Lower leg skin (tissue), 4 donors: ENCODE results near the gene GPHB5. TPM values are rescaled to one million over a fixed set of nuclear protein-coding genes. Genes with fewer than 3 reads are reported as not detected.

Experiments
- DNase-seq, 2 donors: peaks; one replicate each; pipeline ENCODE4 v3.0.0-alpha.2; 2019; ENCODE audit warnings: low spot score in 2 of 2
- H3K4me3 ChIP-seq: fragments of 200-600 bp; sonication (generic); 2 replicates; pipeline ENCODE4 v1.5.1; 2017; ENCODE audit warnings: mild to moderate bottlenecking, low read depth; ENCODE audit not compliant: poor library complexity, severe bottlenecking
- POLR2A ChIP-seq, 2 donors: fragments of 450-650 bp; IDR thresholded peaks; one replicate each; pipeline ENCODE4 v1.6.1; 2016 to 2017; ENCODE audit warnings: antibody characterized with exemption in 2 of 2, mild to moderate bottlenecking in 1 of 2, moderate library complexity in 1 of 2
- WGBS, 2 donors: methylation state at CpG; one replicate each; pipeline ENCODE4 v1.1.5; 2018; 5-methylcytosine and 5-hydroxymethylcytosine counted together
- intact Hi-C: fragments of 100-400 bp; cut with DNase I; formaldehyde crosslinking; loops from one replicate; pipeline ENCODE4 v1.15.0; 2023; ENCODE audit warnings: low total_unique reads
- total RNA-seq, 4 donors: library from RNA; depleted of rRNA; stranded (reverse); fragments of >200 nt; gene quantifications; one replicate each; pipeline ENCODE4 v1.1.0, GENCODE V29; 2016
- TF ChIP-seq, protein P1 (sequence below), 3 donors: fragments of 450-650 bp; IDR thresholded peaks; one replicate each; pipeline ENCODE4 v1.5.1; 2016; ENCODE audit warnings: antibody characterized with exemption in 3 of 3, mild to moderate bottlenecking in 3 of 3, moderate library complexity in 2 of 3

The GPHB5 gene
- total RNA-seq, 4 donors from 2014 or later = not detected

DNA sequence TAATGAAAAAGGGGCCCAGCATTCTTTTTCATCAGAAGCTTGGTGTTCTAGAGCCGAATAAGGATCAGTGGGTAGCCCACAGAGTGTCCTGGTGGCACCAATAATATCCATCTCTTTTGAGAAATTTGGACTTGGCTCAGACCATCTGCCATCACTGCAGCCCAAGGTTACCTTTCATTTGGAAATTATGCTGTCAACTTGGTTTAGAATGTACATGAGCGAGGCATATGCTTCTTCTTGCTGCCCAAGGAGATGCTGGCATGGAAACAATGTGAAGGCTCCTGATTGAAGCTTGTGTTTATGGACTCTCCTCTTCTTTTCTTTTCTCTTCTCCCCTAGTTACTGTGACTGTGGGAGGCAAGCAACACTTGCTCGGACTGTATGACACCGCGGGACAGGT lies 50.0 kb downstream of the GPHB5 start:
- no peak overlapping the region for H3K4me3 ChIP-seq
- 91 to 96% methylated on average over 5 of the region's 5 CpGs for WGBS, 2 donors
- TF ChIP-seq, protein P1, sequence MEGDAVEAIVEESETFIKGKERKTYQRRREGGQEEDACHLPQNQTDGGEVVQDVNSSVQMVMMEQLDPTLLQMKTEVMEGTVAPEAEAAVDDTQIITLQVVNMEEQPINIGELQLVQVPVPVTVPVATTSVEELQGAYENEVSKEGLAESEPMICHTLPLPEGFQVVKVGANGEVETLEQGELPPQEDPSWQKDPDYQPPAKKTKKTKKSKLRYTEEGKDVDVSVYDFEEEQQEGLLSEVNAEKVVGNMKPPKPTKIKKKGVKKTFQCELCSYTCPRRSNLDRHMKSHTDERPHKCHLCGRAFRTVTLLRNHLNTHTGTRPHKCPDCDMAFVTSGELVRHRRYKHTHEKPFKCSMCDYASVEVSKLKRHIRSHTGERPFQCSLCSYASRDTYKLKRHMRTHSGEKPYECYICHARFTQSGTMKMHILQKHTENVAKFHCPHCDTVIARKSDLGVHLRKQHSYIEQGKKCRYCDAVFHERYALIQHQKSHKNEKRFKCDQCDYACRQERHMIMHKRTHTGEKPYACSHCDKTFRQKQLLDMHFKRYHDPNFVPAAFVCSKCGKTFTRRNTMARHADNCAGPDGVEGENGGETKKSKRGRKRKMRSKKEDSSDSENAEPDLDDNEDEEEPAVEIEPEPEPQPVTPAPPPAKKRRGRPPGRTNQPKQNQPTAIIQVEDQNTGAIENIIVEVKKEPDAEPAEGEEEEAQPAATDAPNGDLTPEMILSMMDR (IDR thresholded peaks at IDR 0.05) = no peak
- no peak for TF ChIP-seq POLR2A (IDR thresholded peaks at IDR 0.05)
- no peak for DNase-seq
- intact Hi-C loops = loop anchor here (10.0 kb wide), 1 partner anchor 94 kb away; no protein-coding TSS in a partner anchor

DNA sequence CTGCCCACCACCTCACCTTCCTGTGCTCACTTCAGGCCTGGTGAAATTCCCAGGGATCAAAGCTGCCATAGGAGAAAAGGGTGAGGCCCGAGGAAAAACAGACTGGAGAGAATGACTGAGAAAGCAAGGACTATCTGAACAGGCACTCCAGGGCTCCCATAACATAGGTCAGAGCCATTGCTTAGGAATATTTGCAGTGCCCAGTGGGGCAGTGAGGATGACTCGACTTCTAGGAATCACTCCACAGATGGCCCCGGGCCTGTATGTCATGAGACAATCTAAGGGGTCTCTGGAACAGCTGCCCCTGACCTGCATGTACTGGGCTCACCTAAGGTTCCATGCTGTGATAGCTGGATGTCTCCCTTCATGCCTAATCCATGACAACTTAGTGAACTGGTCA lies 51.6 kb downstream of the GPHB5 start:
- TF ChIP-seq POLR2A (IDR thresholded peaks at IDR 0.05) = no peak
- TF ChIP-seq, protein P1 (IDR thresholded peaks at IDR 0.05) = no peak
- no peak for DNase-seq
- WGBS, 2 donors = 80 to 91% methylated on average over 3 of the region's 3 CpGs
- no peak overlapping the region for H3K4me3 ChIP-seq
- intact Hi-C loops = loop anchor here (10.0 kb wide), 1 partner anchor 92 kb away; no protein-coding TSS in a partner anchor

DNA sequence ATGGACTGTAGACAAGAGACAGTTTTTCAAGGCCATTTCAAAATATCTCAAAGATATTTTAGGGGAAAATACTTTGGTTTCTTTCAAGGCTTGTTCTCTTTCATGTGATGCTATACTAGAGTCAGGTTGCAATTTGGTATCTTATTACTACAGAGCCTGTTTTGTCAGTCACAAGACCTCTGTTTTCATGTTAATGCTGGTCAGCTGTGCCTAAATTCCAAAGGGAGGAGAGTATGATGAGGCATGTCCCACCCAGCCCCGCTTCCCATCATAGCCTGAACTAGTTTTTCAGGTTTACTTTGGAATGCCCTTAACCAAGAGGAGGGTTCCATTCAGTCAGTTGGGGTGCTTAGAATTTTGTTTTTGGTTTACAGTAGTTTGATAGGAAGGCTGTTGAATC lies 52.6 kb downstream of the GPHB5 start:
- no peak for TF ChIP-seq POLR2A (IDR thresholded peaks at IDR 0.05)
- TF ChIP-seq, protein P1 (IDR thresholded peaks at IDR 0.05) = no peak
- DNase-seq = no peak
- intact Hi-C loops = loop anchor here (10.0 kb wide), 1 partner anchor 91 kb away; no protein-coding TSS in a partner anchor
- WGBS, 2 donors = 57 to 61% methylated on average over 1 of the region's 1 CpG
- no peak overlapping the region for H3K4me3 ChIP-seq

Other genes with a start within 250 kb of the GPHB5 start
- 1 to 10 TPM in 2 of 4 donors, under 1 TPM in 2; 0.65 to 5.5 (median 1.3) TPM for gene RHOJ, start 114.5 kb downstream of the GPHB5 start, total RNA-seq
- 10 to 100 TPM; 15.0 to 22.5 (median 18.2) TPM for gene PPP2R5E, start 224.4 kb upstream of the GPHB5 start, total RNA-seq